WI38 (cell line): ENCODE data around the gene DPM3.

ENCODE experiments used
- H3K4me3 ChIP-seq: 2 replicates; pipeline ENCODE4 v1.5.1; 2011; ENCODE audit warnings: low read depth, mild to moderate bottlenecking, control low read depth, low read length
- TF ChIP-seq, protein P1 (sequence below): IDR thresholded peaks from 2 replicates; pipeline ENCODE4 v1.5.1; 2012; ENCODE audit warnings: low read depth, mild to moderate bottlenecking, control low read depth, low read length

Gene DPM3

DNA sequence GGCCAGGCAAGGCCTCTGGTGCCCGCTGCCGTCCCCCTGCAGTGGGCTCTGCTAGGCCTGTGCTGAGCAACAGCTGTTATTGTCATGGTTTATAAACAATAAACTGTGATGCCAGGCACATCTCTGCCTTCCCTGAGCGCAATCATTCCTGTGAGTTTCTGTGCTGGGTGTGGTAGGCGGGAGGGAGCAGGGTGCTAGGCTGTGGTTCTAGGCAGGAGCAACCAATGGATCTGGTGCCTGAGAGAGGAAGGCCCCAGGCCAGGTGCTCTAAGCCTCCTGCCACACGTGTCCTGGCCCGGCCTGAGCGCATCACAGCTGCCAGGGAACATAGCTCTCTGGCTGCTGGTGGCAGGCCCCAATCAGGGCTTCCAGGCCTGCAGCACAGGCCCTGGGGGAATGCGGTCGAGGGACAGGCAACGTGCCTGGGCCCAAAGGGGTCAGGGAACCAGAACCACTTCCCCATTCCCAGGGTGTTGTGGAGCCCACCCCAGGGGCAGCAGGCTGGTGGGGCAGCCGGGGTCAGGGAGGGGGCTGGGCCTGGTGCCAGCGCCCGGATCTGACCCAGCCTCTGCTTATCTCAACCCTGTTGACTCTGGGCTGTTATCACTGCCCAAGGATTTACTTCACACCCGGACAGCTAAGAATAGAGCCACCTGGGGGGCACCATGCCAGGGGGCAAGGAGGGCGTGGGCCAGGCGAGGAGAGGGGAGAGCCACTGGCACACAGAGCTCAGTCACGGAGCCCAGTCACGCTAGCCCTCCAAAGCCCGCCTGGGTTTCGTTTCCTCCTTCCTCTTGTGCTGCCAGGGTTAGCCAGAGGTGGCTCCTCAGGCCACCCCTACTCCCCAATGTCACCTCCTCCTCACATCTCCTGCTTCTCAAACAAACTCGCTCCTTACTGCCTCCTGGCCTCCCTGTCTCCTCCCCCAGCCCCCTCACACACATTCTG lies 44.8 kb upstream of the DPM3 start:
- TF ChIP-seq, protein P1, sequence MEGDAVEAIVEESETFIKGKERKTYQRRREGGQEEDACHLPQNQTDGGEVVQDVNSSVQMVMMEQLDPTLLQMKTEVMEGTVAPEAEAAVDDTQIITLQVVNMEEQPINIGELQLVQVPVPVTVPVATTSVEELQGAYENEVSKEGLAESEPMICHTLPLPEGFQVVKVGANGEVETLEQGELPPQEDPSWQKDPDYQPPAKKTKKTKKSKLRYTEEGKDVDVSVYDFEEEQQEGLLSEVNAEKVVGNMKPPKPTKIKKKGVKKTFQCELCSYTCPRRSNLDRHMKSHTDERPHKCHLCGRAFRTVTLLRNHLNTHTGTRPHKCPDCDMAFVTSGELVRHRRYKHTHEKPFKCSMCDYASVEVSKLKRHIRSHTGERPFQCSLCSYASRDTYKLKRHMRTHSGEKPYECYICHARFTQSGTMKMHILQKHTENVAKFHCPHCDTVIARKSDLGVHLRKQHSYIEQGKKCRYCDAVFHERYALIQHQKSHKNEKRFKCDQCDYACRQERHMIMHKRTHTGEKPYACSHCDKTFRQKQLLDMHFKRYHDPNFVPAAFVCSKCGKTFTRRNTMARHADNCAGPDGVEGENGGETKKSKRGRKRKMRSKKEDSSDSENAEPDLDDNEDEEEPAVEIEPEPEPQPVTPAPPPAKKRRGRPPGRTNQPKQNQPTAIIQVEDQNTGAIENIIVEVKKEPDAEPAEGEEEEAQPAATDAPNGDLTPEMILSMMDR = no peak
- no peak overlapping the region for H3K4me3 ChIP-seq

DNA sequence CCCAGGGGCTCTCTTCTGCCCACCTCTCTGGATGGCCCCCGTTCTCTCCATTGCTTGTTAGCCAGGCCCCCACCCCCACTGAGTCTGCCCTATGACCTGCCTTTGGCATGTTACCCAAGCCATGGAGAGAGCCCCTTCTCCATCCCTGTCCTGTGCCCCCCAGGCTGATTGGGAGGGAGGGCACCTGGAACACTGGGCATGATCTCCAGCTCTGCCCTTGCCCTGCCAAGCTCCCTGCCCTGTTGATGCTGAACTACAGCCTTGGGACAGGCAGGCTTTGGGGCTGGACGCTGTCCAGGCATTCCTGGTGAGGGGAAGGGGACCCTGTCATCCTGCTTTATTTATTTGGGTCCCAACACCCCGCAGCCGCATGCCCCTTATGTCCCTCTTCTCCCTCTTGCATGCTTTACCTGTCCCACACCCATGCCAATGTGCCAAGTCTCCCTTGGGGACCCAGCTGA lies 44.0 kb upstream of the DPM3 start:
- no peak overlapping the region for H3K4me3 ChIP-seq
- TF ChIP-seq, protein P1 = no peak

DNA sequence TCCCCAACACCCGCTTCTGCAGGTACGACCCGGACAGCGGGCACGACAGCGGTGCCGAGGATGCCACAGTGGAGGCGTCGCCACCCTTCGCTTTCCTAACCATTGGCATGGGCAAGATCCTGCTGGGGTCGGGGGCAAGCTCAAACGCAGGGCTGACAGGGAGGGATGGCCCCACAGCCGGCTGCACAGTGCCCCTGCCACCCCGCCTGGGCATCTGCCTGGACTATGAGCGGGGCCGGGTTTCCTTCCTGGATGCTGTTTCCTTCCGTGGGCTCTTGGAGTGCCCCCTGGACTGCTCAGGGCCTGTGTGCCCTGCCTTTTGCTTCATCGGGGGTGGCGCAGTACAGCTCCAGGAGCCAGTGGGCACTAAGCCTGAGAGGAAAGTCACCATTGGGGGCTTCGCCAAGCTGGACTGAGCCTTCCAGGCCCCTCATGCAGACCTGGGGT lies 43.5 kb upstream of the DPM3 start:
- TF ChIP-seq, protein P1 = no peak

DNA sequence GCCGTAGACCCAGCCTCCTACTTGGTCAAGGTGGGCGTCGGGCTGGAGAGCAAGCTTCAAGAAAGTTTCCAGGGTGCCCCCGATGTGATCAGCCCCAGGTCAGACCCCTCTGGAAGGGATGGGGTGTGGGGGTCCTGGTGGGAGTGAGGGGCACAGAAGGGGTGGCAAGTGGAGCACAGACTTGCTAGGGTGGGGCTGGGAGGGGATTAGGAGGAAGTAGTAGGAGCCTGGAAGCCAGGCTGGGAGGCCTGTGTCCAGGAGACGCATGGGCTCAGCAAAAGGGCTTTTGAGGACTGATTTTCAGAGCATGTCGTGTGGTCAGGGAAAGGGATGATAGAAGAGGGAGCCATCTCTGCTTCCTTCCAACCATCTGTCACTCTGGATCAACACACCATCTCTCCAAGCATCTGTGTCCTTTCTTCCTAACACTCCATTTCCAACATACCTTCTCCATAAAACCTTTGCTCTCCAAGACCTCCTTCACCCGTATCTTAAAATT lies 41.8 kb upstream of the DPM3 start:
- TF ChIP-seq, protein P1 = no peak
- H3K4me3 ChIP-seq = no peak overlapping the region

More for the DNA sequence above, 43.5 kb upstream of the DPM3 start:
- H3K4me3 ChIP-seq = no peak overlapping the region

DNA sequence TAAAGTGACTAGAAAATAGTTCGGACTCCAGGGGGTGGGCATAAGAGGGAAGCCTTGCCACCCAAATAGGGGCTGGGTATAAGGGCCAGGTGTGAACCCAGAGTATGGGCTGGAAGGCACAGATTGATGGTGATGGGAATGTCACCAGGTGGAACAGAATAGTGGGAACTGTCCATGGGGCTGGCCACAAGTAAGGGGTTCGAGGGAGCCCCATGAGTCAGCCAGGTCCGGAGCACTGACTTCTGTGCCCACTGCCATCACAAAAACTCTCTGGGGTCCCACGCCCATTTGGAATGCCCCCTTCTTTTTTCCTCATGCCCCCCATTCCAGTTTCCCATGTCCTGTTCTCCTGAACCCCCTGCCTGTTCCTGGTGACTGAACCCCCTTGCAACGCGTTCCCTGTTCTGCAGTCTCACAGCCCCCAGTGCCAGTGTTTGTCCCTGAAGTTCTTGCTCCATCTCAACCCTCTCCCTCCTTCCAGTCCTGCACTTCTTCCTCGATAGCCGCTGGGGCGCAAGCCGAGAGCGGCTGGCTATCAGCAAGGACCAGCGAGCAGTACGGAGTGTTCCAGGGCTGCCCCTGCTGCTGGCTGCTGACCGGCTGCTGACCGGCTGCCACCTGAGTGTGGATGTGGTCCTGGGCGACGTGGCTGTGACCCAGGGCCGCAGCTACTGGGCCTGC lies 41.2 kb upstream of the DPM3 start:
- H3K4me3 ChIP-seq = no peak overlapping the region
- TF ChIP-seq, protein P1 = no peak

DNA sequence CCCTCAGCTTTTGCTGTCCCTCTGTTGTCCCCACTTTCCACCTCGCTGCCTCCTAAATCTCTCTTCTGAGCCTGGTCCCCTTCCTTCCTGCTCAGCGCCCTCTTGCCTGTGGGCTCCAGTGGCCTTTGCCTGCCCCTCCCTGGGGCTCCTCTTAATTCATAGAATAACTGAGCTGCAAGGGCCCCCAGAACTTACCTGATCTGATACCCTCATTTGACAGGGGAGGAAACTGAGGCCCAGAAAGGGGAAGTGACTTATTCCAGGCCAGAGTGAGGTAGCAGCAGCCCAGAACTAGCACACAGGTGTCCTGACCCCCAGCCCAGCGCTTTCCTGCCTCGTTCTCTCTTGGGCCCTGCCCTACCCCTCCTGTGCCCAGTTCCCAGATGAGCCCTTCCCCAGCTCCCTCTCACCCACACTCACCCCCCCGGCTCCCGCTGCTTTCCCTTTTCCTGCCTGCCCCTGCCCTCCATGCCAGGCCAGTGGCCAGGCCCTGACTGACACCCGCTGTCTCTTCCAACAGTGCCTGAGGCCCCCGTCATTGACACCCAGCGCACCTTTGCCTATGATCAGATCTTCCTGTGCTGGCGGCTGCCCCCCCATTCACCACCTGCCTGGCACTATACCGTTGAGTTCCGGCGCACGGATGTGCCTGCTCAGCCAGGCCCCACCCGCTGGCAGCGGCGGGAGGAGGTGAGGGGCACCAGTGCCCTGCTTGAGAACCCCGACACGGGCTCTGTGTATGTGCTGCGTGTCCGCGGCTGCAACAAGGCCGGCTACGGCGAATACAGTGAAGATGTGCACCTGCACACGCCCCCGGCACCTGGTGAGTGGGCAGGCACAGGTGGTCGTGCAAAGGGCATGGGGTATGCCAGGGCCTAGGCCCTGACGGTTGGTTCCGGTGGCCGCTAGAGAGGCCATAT lies 39.0 kb upstream of the DPM3 start:
- H3K4me3 ChIP-seq = no peak overlapping the region
- TF ChIP-seq, protein P1 = no peak
